GM12872 (cell line): ENCODE data around the gene CLMP.
A peak's percentile ranks its signal among the peaks of the same experiment; 100 is the strongest.

Source experiments
- CTCF ChIP-seq: IDR thresholded peaks from 3 replicates; pipeline ENCODE4 v1.5.1; 2011; ENCODE audit warnings: low read depth, mild to moderate bottlenecking, low read length, moderate library complexity; ENCODE audit not compliant: insufficient read depth

The CLMP gene

DNA sequence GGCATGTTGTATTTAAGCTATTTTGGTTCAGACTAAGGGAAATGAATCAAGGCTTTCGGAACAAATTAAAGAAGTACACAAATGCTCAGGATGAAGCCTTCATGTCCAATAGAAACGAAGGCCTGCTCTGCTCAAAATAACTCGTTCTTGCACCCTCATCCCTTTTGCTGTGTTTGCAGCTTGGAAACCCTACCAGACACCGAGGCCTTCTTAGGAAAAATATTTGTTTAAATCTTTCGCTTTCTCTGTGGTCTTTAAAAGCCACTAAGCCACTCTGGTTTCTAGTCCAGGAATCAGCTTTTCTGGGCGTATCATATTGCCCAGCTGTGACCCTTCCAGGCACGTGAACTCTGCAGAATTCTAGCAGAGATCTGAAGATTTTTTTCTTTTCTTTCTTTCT lies 72.2 kb downstream of the CLMP start:
- TF ChIP-seq CTCF: no peak

DNA sequence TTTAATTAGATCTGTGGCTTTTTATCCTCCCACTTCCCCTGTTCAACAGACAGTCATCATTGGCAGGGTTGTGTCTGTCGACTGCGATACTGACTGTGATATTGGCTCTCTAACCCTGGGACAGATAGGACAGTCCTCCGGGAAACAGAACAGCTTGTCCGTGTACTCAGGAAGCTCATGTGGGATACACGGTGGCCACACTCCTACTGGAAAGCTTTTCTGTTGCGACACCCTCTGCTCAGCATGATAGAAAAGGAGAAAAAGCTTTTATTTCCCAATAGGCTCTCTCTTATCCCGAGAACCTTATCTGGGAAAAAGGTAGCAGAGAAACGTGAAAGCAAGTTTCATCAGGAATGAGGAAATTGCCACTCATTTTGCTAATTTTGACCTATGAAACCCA lies 72.7 kb downstream of the CLMP start:
- no peak for TF ChIP-seq CTCF

- no peak for TF ChIP-seq CTCF
These were observed 78.6 kb downstream of the CLMP start for GRCh38 chr11:123116486-123116885.

GRCh38 chr11:123111465-123111864 lies 83.6 kb downstream of the CLMP start:
- peak; percentile 61 for TF ChIP-seq CTCF

- no peak for TF ChIP-seq CTCF
These were observed 84.7 kb downstream of the CLMP start for GRCh38 chr11:123110397-123110796.

- no peak for TF ChIP-seq CTCF
These were observed 87.0 kb downstream of the CLMP start for GRCh38 chr11:123107945-123108495.

GRCh38 chr11:123104697-123105096 lies 90.4 kb downstream of the CLMP start:
- no peak for TF ChIP-seq CTCF
